RWPE1 (cell line): ENCODE measurements around the gene SDHB.

Experiments used
- CTCF ChIA-PET: fragments of 350-600 bp; sonication (Branson Sonifier 250); formaldehyde crosslinking; extraction: SDS; loops from one replicate; lab custom pipeline; 2021; lab: Yijun Ruan, JAX
- POLR2A ChIA-PET: fragments of 400-600 bp; formaldehyde crosslinking; extraction: SDS; loops from one replicate; lab custom pipeline; 2020; ENCODE audit warnings: antibody characterized with exemption; ENCODE audit not compliant: low non-redundant PET; lab: Yijun Ruan, JAX
- DNase-seq: peaks from one replicate; pipeline ENCODE4 v3.0.0; 2012; ENCODE audit warnings: low spot score
- H3K27ac ChIP-seq: fragments of 450-650 bp; 2 replicates; pipeline ENCODE4 v1.5.1; 2017
- TF ChIP-seq, protein P1 (sequence below): fragments of 450-650 bp; conservative IDR thresholded peaks from 2 replicates; pipeline ENCODE4 v1.5.1; 2017; ENCODE audit warnings: low read depth, mild to moderate bottlenecking

The SDHB gene

DNA sequence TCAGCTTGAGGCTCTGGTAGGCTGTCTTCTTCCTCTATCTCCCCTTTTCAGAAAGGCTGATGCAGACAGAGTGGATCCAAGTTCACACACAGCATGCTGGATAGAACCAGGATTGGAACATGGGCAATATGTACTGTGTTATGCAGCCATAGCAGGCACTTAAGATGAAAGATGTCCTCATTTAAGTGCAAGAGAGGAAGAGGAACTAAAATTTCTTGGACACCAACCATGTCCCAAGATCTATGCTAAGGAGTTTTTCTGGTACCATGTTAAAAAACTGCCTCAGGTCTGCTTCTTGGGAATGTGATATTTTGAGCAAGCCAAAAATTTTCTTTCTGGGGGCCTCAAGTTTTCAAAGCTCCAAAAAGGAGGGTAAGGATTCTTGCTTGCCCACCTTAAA lies 1.2 kb downstream of the SDHB start:
- CTCF ChIA-PET, result interaction anchor here (0.7 kb wide), 1 partner anchor 949 kb away, joined by 4 read pairs; no protein-coding TSS in a partner anchor
- H3K27ac ChIP-seq, result no peak overlapping the region
- POLR2A ChIA-PET, result no interaction called here
- TF ChIP-seq, protein P1, sequence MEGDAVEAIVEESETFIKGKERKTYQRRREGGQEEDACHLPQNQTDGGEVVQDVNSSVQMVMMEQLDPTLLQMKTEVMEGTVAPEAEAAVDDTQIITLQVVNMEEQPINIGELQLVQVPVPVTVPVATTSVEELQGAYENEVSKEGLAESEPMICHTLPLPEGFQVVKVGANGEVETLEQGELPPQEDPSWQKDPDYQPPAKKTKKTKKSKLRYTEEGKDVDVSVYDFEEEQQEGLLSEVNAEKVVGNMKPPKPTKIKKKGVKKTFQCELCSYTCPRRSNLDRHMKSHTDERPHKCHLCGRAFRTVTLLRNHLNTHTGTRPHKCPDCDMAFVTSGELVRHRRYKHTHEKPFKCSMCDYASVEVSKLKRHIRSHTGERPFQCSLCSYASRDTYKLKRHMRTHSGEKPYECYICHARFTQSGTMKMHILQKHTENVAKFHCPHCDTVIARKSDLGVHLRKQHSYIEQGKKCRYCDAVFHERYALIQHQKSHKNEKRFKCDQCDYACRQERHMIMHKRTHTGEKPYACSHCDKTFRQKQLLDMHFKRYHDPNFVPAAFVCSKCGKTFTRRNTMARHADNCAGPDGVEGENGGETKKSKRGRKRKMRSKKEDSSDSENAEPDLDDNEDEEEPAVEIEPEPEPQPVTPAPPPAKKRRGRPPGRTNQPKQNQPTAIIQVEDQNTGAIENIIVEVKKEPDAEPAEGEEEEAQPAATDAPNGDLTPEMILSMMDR, result no peak
- DNase-seq, result no peak

DNA sequence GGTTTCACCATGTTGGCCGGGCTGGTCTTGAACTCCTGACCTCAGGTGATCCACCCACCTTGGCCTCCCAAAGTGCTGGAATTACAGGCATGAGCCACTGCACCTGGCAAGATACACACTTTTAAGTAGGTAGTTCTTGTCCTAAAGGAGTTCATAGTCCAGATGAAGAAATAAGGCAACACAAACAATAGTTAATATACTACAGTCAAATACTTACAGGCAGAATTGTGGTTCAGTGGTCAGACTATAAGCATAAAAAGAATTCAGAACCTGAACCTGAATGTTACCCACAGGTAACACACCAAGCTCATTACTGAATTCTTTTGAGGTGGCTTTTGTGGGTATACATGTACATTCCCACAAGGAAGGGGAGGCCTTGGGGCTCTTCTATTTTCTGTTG lies 1.8 kb downstream of the SDHB start:
- ChIA-PET POLR2A (no interaction called here), CTCF (interaction anchor here (0.7 kb wide), 2 partner anchors 81 to 950 kb away, joined by 3 to 4 read pairs; no protein-coding TSS in a partner anchor)
- no peak overlapping the region for H3K27ac ChIP-seq
- TF ChIP-seq, protein P1, result no peak
- DNase-seq, result no peak

DNA sequence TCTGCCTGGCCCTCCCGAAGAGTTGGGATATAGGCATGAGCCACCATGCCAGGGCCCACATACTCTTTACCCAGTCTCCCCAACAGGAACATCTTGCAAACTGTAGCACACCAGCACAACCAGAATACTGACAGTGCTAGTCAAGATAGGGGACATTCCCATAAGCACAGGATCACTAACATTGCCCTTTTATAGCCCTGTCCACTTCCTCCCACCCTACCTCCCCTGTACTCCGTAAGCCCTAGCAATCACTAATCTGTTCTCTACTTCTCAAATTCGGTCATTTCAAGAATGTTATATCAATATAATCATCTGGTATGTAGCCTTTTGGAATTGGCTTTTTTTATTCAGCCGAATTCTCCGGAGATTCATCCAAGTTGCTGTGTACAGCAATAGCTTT lies 5.9 kb downstream of the SDHB start:
- H3K27ac ChIP-seq, result peak overlapping the region; percentile 49
- ChIA-PET POLR2A (no interaction called here), CTCF (interaction anchor here (0.6 kb wide), 1 partner anchor 51 kb away, joined by 3 read pairs; no protein-coding TSS in a partner anchor)
- TF ChIP-seq, protein P1, result no peak
- DNase-seq, result no peak

DNA sequence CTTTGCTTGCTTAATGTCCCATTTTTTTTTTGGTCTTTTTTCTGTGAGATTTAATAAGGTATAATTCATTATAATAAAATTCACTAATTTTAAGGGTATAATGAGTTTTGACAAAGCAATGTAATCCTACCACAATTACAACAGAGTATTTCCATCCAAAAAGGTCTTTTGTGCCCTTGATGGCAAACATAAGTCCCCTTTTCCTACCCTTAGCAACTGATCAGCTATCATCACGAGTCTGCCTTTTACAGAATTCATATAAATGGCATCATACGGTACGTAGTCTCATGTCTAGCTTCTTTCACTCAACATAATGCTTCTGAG lies 7.5 kb downstream of the SDHB start:
- DNase-seq, result no peak
- CTCF ChIA-PET, result interaction anchor here (0.6 to 2.4 kb wide), 10 partner anchors 9 to 358 kb away, joined by 3 to 11 read pairs (median 4); no protein-coding TSS in a partner anchor
- POLR2A ChIA-PET, result no interaction called here
- TF ChIP-seq, protein P1, result no peak
- peak overlapping the region; percentile 49; the same call in 1 of the 2 replicates for H3K27ac ChIP-seq

DNA sequence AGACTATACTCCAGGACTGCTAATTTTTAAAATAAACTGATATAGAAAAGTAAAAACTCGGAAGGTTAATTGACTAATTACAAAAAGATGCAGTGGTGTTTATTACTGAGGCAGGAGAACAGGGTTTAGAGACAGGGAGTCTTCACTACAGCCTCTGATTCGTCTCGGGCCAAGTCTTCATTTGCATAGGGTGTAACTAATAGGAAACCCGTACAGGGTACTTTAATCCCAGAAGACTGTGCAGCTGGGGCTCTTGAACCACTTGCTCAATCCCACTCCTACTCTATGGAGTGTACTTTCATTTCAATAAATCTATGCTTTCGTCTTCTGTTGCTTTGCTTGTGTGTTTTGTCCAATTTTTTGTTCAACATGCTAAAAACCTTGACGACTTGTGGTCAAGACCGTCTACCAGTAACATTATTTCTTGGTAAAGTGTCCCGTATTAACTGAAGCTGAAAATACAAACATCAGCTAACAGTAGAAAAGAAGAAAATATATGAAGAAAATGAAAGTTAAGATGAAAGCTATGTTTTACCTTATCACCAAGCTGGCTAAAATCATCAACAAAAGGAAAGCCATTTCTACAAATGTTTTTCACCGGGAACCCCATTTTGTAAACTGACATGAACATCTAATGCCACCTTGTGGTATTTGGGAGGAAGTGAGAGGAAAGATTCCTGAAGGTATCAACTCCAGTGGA lies 8.0 kb downstream of the SDHB start:
- POLR2A ChIA-PET, result no interaction called here
- peak; percentile 65 for DNase-seq

DNA sequence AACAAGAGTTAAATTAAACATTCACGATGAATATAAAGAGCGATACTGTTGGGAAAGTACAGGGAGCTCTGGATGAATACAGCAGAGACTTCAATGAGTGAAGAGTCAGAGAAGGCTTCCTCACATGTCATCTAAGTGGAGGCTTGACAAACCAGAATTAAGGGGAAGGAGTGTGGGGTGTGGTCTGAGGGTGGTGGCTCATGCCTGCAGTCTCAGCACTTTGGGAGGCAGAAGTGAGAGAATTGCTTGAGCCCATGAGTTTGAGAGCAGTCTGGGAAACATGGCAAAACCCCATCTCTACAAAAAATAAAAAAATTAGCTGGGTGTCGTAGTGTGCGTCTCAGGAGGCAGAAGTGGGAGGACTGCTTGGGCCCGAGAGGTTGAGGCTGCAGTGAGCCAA lies 8.7 kb downstream of the SDHB start:
- TF ChIP-seq, protein P1, result no peak
- ChIA-PET CTCF (interaction anchor here (1.2 to 2.4 kb wide), 3 partner anchors 79 to 93 kb away, joined by 3 to 11 read pairs (median 3); no protein-coding TSS in a partner anchor), POLR2A (no interaction called here)

More for the DNA sequence above, 8.0 kb downstream of the SDHB start:
- H3K27ac ChIP-seq, result no peak overlapping the region
- CTCF ChIA-PET, result interaction anchor here (0.6 to 2.4 kb wide), 8 partner anchors 8 to 358 kb away, joined by 3 to 11 read pairs (median 4); no protein-coding TSS in a partner anchor
- TF ChIP-seq, protein P1, result peak; percentile 84

More for the DNA sequence above, 8.7 kb downstream of the SDHB start:
- no peak for DNase-seq
- H3K27ac ChIP-seq, result no peak overlapping the region
